ENCODE measurements around the gene TXK.

Gene TXK

GRCh38 chr4:48116582-48116981 is 17.5 kb downstream of the TXK start:
- Histone ChIP-seq H4K8ac (ENCODE audit: low read length) (no peak overlapping the region), H2AFZ (ENCODE audit: low read depth, low read length) (no peak overlapping the region), H3K4ac (ENCODE audit: low read depth in 1 of 2, low read length in 2 of 2) (no peak overlapping the region), H3K18ac (ENCODE audit: low read depth in 1 of 2, low read length in 2 of 2) (no peak overlapping the region), H2BK12ac (ENCODE audit: low read length in 2 of 2) (no peak overlapping the region), H3K4me2 (ENCODE audit: low read length, poor library complexity, severe bottlenecking) (no peak overlapping the region), H3K36me3 (ENCODE audit: control insufficient read depth in 1 of 2, insufficient read depth in 2 of 2, low read depth in 1 of 2, low read length in 2 of 2) (no peaks in the 10 kb centered on the region), H3K27me3 (ENCODE audit: control insufficient read depth in 1 of 2, insufficient read depth in 1 of 2, low read length in 2 of 2) (no peaks in the 10 kb centered on the region), H2BK5ac (ENCODE audit: low read depth, low read length, poor library complexity, severe bottlenecking) (no peak overlapping the region), H3K9me3 (ENCODE audit: control insufficient read depth, low read length) (no peaks in the 10 kb centered on the region), H3K14ac (ENCODE audit: low read length in 2 of 2) (peak overlapping the region in 1 of 2 experiments; percentile 14), H2AK5ac (ENCODE audit: low read length, severe bottlenecking) (no peak overlapping the region), H3K23ac (ENCODE audit: low read length in 2 of 2) (no peak overlapping the region), H3K79me1 (replicated peaks; ENCODE audit: low read length, poor library complexity, severe bottlenecking) (no peaks in the 10 kb centered on the region), H4K91ac (ENCODE audit: low read length) (no peak overlapping the region), H2BK15ac (ENCODE audit: low read depth, poor library complexity, severe bottlenecking) (no peak overlapping the region), H3K27ac (ENCODE audit: low read length, poor library complexity, severe bottlenecking) (no peak overlapping the region), H3K4me1 (ENCODE audit: control insufficient read depth, insufficient read depth, low read depth, low read length) (no peaks in the 10 kb centered on the region), H3K9ac (ENCODE audit: low read length) (no peak overlapping the region), H2BK120ac (ENCODE audit: low read depth, low read length) (no peak overlapping the region), H3K4me3 (ENCODE audit: insufficient read depth in 1 of 2, low read depth in 1 of 2, low read length in 2 of 2) (no peak overlapping the region)
- WGBS, result 82% methylated on average over 3 of the region's 3 CpGs
- DNase-seq, result no peak

DNA sequence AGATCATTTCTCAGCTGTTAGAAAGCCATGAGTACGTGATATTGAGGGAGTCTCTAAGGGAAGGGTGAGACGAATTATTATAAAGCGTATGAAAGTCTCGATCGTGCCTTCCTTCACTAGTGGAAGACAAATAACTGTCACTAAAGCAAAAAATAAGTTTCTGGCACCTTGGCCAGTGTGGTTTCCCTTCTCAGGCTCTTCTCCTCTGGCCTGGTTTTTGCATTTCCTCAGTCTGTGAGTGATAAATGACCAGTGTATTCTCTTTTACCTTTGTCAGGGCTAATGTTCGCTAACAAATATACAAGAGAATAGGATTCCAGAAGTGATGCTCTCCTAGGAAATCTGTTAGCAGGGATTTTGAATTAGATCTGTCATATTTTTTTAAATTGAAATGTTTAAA is 19.6 kb downstream of the TXK start:
- no peak overlapping the region for H4K91ac ChIP-seq (ENCODE audit: low read length)
- no peaks in the 10 kb centered on the region for H3K27me3 ChIP-seq (ENCODE audit: control insufficient read depth in 1 of 2, insufficient read depth in 1 of 2, low read length in 2 of 2)
- H3K4me2 ChIP-seq (ENCODE audit: low read length, poor library complexity, severe bottlenecking), result no peak overlapping the region
- H3K36me3 ChIP-seq (ENCODE audit: control insufficient read depth in 1 of 2, insufficient read depth in 2 of 2, low read depth in 1 of 2, low read length in 2 of 2), result no peaks in the 10 kb centered on the region
- no peak overlapping the region for H4K8ac ChIP-seq (ENCODE audit: low read length)
- H2BK120ac ChIP-seq (ENCODE audit: low read depth, low read length), result no peak overlapping the region
- H3K9ac ChIP-seq (ENCODE audit: low read length), result no peak overlapping the region
- WGBS, result 93% methylated on average over 3 of the region's 6 CpGs
- H2AK5ac ChIP-seq (ENCODE audit: low read length, severe bottlenecking), result no peak overlapping the region
- no peak overlapping the region for H2BK15ac ChIP-seq (ENCODE audit: low read depth, poor library complexity, severe bottlenecking)
- H3K23ac ChIP-seq (ENCODE audit: low read length in 2 of 2), result no peak overlapping the region
- no peak overlapping the region for H3K18ac ChIP-seq (ENCODE audit: low read depth in 1 of 2, low read length in 2 of 2)
- H3K4me1 ChIP-seq (ENCODE audit: control insufficient read depth, insufficient read depth, low read depth, low read length), result no peaks in the 10 kb centered on the region
- H3K9me3 ChIP-seq (ENCODE audit: control insufficient read depth, low read length), result no peaks in the 10 kb centered on the region
- H3K79me1 ChIP-seq (replicated peaks; ENCODE audit: low read length, poor library complexity, severe bottlenecking), result no peaks in the 10 kb centered on the region
- no peak overlapping the region for H2AFZ ChIP-seq (ENCODE audit: low read depth, low read length)
- no peak overlapping the region for H3K27ac ChIP-seq (ENCODE audit: low read length, poor library complexity, severe bottlenecking)
- no peak overlapping the region for H2BK12ac ChIP-seq (ENCODE audit: low read length in 2 of 2)
- no peak overlapping the region for H2BK5ac ChIP-seq (ENCODE audit: low read depth, low read length, poor library complexity, severe bottlenecking)
- no peak overlapping the region for H3K4ac ChIP-seq (ENCODE audit: low read depth in 1 of 2, low read length in 2 of 2)
- DNase-seq, result no peak
- no peak overlapping the region for H3K14ac ChIP-seq (ENCODE audit: low read length in 2 of 2)
- H3K4me3 ChIP-seq (ENCODE audit: insufficient read depth in 1 of 2, low read depth in 1 of 2, low read length in 2 of 2), result no peak overlapping the region

GRCh38 chr4:48112017-48112667 is 21.9 kb downstream of the TXK start:
- WGBS, result 79% methylated on average over 3 of the region's 8 CpGs
- no peak overlapping the region for H2AFZ ChIP-seq (ENCODE audit: low read depth, low read length)
- H4K91ac ChIP-seq (ENCODE audit: low read length), result no peak overlapping the region
- H2AK5ac ChIP-seq (ENCODE audit: low read length, severe bottlenecking), result no peak overlapping the region
- no peak overlapping the region for H2BK5ac ChIP-seq (ENCODE audit: low read depth, low read length, poor library complexity, severe bottlenecking)
- H4K8ac ChIP-seq (ENCODE audit: low read length), result no peak overlapping the region
- H3K27me3 ChIP-seq (ENCODE audit: control insufficient read depth in 1 of 2, insufficient read depth in 1 of 2, low read length in 2 of 2), result no peaks in the 10 kb centered on the region
- no peaks in the 10 kb centered on the region for H3K9me3 ChIP-seq (ENCODE audit: control insufficient read depth, low read length)
- H3K4me1 ChIP-seq (ENCODE audit: control insufficient read depth, insufficient read depth, low read depth, low read length), result no peaks in the 10 kb centered on the region
- no peaks in the 10 kb centered on the region for H3K36me3 ChIP-seq (ENCODE audit: control insufficient read depth in 1 of 2, insufficient read depth in 2 of 2, low read depth in 1 of 2, low read length in 2 of 2)
- H3K4me2 ChIP-seq (ENCODE audit: low read length, poor library complexity, severe bottlenecking), result no peak overlapping the region
- no peak overlapping the region for H3K23ac ChIP-seq (ENCODE audit: low read length in 2 of 2)
- no peak for DNase-seq
- no peak overlapping the region for H2BK120ac ChIP-seq (ENCODE audit: low read depth, low read length)
- H2BK12ac ChIP-seq (ENCODE audit: low read length in 2 of 2), result no peak overlapping the region
- H2BK15ac ChIP-seq (ENCODE audit: low read depth, poor library complexity, severe bottlenecking), result no peak overlapping the region
- no peak overlapping the region for H3K27ac ChIP-seq (ENCODE audit: low read length, poor library complexity, severe bottlenecking)
- no peak overlapping the region for H3K14ac ChIP-seq (ENCODE audit: low read length in 2 of 2)
- no peak overlapping the region for H3K4ac ChIP-seq (ENCODE audit: low read depth in 1 of 2, low read length in 2 of 2)
- no peaks in the 10 kb centered on the region for H3K79me1 ChIP-seq (replicated peaks; ENCODE audit: low read length, poor library complexity, severe bottlenecking)
- H3K9ac ChIP-seq (ENCODE audit: low read length), result peak overlapping the region; percentile 13
- no peak overlapping the region for H3K18ac ChIP-seq (ENCODE audit: low read depth in 1 of 2, low read length in 2 of 2)
- no peak overlapping the region for H3K4me3 ChIP-seq (ENCODE audit: insufficient read depth in 1 of 2, low read depth in 1 of 2, low read length in 2 of 2)

DNA sequence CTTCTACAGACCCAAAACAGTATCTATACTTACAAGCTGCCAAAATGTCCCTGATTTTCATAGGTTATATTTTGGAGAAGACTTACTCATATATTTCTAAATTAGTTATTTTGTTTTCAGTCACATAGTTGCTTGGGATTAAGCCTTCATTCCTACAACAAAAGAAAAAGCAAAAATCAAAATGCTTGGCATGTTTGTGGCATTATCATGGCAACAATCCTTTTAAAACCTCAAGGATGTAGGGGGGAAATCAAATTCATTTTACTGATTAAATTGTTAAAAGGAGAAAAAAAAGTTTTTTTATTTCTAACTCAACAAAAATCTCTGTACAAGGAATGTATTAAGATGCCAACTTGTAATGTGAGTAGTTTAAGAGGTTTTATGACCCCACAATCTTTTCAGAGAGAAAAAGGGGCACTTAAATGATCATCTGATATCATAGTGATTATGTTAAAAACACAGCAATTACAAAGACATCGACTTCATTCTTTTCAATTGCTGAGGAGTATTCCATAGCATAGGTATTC is 23.5 kb downstream of the TXK start:
- H3K4ac ChIP-seq (ENCODE audit: low read depth in 1 of 2, low read length in 2 of 2), result no peak overlapping the region
- no peak overlapping the region for H3K18ac ChIP-seq (ENCODE audit: low read depth in 1 of 2, low read length in 2 of 2)
- no peak overlapping the region for H3K23ac ChIP-seq (ENCODE audit: low read length in 2 of 2)
- no peaks in the 10 kb centered on the region for H3K36me3 ChIP-seq (ENCODE audit: control insufficient read depth in 1 of 2, insufficient read depth in 2 of 2, low read depth in 1 of 2, low read length in 2 of 2)
- H4K91ac ChIP-seq (ENCODE audit: low read length), result no peak overlapping the region
- no peaks in the 10 kb centered on the region for H3K4me1 ChIP-seq (ENCODE audit: control insufficient read depth, insufficient read depth, low read depth, low read length)
- no peak overlapping the region for H3K9ac ChIP-seq (ENCODE audit: low read length)
- H2AK5ac ChIP-seq (ENCODE audit: low read length, severe bottlenecking), result no peak overlapping the region
- H3K27ac ChIP-seq (ENCODE audit: low read length, poor library complexity, severe bottlenecking), result no peak overlapping the region
- H3K4me3 ChIP-seq (ENCODE audit: insufficient read depth in 1 of 2, low read depth in 1 of 2, low read length in 2 of 2), result no peak overlapping the region
- DNase-seq, result no peak
- H4K8ac ChIP-seq (ENCODE audit: low read length), result no peak overlapping the region
- H3K27me3 ChIP-seq (ENCODE audit: control insufficient read depth in 1 of 2, insufficient read depth in 1 of 2, low read length in 2 of 2), result no peaks in the 10 kb centered on the region
- H3K14ac ChIP-seq (ENCODE audit: low read length in 2 of 2), result no peak overlapping the region
- H2AFZ ChIP-seq (ENCODE audit: low read depth, low read length), result no peak overlapping the region
- H2BK15ac ChIP-seq (ENCODE audit: low read depth, poor library complexity, severe bottlenecking), result no peak overlapping the region
- H3K9me3 ChIP-seq (ENCODE audit: control insufficient read depth, low read length), result no peaks in the 10 kb centered on the region
- H2BK12ac ChIP-seq (ENCODE audit: low read length in 2 of 2), result no peak overlapping the region
- H2BK5ac ChIP-seq (ENCODE audit: low read depth, low read length, poor library complexity, severe bottlenecking), result no peak overlapping the region
- no peak overlapping the region for H3K4me2 ChIP-seq (ENCODE audit: low read length, poor library complexity, severe bottlenecking)
- WGBS, result 90% methylated on average over 1 of the region's 1 CpG
- H2BK120ac ChIP-seq (ENCODE audit: low read depth, low read length), result no peak overlapping the region
- H3K79me1 ChIP-seq (replicated peaks; ENCODE audit: low read length, poor library complexity, severe bottlenecking), result no peaks in the 10 kb centered on the region
